Measurements from ENCODE around the gene CCDC68. TPM values are rescaled to one million over a fixed set of nuclear protein-coding genes. Genes with fewer than 3 reads are reported as not detected.

The CCDC68 gene
- total RNA-seq, 1 experiment from 2014 or later: 6.6 TPM

DNA sequence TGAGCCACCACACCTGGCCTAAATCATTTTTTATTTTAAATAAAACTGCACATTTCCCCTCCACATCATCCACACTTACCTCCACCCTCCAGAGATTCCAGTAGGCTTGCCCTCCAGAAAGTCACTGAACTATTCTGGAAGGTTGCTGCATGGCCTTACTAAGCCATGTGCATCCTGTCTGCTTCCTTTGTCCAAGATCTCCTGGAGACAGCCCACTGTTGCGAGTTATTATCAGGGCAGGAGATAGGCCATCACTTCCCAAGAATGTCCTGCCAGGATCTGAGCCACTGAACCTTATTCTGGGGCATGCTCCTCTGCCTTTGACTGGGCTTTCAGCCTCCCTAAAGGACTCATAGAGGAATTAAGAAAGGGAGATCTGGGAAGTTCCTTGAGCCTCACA, 26.8 kb downstream of the CCDC68 start:
- no peaks in the 10 kb centered on the region for H3K79me2 ChIP-seq (ENCODE audit: insufficient read depth, low read length)
- POLR2A ChIA-PET: no interaction called here
- no peak overlapping the region for H3K27ac ChIP-seq (ENCODE audit: low read depth, low read length)
- no peaks in the 10 kb centered on the region for H3K9me3 ChIP-seq (ENCODE audit: control insufficient read depth in 1 of 2, insufficient read depth in 1 of 2, low read depth in 1 of 2, low read length in 2 of 2)
- no peaks in the 10 kb centered on the region for H3K36me3 ChIP-seq (ENCODE audit: control insufficient read depth in 1 of 2, insufficient read depth in 2 of 2, low read length in 2 of 2)
- DNase-seq (ENCODE audit: low read depth, low spot score): no peak
- no peak overlapping the region for H3K4me3 ChIP-seq (replicated peaks in 1 of 2; ENCODE audit: low read depth in 1 of 2, low read length in 2 of 2)
- ATAC-seq: no peak
- no peak overlapping the region for H2AFZ ChIP-seq (ENCODE audit: low read depth, low read length, poor library complexity, severe bottlenecking)
- no peak overlapping the region for H3K4me2 ChIP-seq (ENCODE audit: low read length)
- intact Hi-C loops (cut with micrococcal nuclease): no loop called here
- H3K9ac ChIP-seq (ENCODE audit: low read length): no peak overlapping the region
- no peaks in the 10 kb centered on the region for H3K27me3 ChIP-seq (ENCODE audit: insufficient read depth, low read length)
- TF ChIP-seq RAD21 (IDR thresholded peaks at IDR 0.05; ENCODE audit: low read depth) (no peak), ZFX (IDR thresholded peaks at IDR 0.05) (no peak), POLR2AphosphoS5 (IDR thresholded peaks at IDR 0.05; ENCODE audit: low read depth, low read length) (no peak), SIN3A (IDR thresholded peaks at IDR 0.05; ENCODE audit: low read depth) (no peak), SP1 (IDR thresholded peaks at IDR 0.05; ENCODE audit: low read depth) (no peak), ZNF274 (IDR thresholded peaks at IDR 0.05; ENCODE audit: low read depth, low read length) (no peak), YY1 (IDR thresholded peaks at IDR 0.05; ENCODE audit: extremely low read depth, insufficient replicate concordance, low read depth, low read length) (no peak), EZH2phosphoT487 (IDR thresholded peaks at IDR 0.05; ENCODE audit: borderline replicate concordance) (no peak), CEBPB (IDR thresholded peaks at IDR 0.05; ENCODE audit: low read depth) (no peak), JUND (IDR thresholded peaks at IDR 0.05) (no peak), SRF (IDR thresholded peaks at IDR 0.05; ENCODE audit: low read depth) (no peak)
- TF ChIP-seq, protein P1, sequence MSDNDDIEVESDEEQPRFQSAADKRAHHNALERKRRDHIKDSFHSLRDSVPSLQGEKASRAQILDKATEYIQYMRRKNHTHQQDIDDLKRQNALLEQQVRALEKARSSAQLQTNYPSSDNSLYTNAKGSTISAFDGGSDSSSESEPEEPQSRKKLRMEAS (IDR thresholded peaks at IDR 0.05): no peak
- TF ChIP-seq, protein P2, sequence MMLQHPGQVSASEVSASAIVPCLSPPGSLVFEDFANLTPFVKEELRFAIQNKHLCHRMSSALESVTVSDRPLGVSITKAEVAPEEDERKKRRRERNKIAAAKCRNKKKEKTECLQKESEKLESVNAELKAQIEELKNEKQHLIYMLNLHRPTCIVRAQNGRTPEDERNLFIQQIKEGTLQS (IDR thresholded peaks at IDR 0.05): no peak
- TF ChIP-seq, protein P3, sequence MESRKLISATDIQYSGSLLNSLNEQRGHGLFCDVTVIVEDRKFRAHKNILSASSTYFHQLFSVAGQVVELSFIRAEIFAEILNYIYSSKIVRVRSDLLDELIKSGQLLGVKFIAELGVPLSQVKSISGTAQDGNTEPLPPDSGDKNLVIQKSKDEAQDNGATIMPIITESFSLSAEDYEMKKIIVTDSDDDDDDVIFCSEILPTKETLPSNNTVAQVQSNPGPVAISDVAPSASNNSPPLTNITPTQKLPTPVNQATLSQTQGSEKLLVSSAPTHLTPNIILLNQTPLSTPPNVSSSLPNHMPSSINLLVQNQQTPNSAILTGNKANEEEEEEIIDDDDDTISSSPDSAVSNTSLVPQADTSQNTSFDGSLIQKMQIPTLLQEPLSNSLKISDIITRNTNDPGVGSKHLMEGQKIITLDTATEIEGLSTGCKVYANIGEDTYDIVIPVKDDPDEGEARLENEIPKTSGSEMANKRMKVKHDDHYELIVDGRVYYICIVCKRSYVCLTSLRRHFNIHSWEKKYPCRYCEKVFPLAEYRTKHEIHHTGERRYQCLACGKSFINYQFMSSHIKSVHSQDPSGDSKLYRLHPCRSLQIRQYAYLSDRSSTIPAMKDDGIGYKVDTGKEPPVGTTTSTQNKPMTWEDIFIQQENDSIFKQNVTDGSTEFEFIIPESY (IDR thresholded peaks at IDR 0.05; ENCODE audit: extremely low read depth, insufficient replicate concordance, low read length): no peak
- TF ChIP-seq, protein P4, sequence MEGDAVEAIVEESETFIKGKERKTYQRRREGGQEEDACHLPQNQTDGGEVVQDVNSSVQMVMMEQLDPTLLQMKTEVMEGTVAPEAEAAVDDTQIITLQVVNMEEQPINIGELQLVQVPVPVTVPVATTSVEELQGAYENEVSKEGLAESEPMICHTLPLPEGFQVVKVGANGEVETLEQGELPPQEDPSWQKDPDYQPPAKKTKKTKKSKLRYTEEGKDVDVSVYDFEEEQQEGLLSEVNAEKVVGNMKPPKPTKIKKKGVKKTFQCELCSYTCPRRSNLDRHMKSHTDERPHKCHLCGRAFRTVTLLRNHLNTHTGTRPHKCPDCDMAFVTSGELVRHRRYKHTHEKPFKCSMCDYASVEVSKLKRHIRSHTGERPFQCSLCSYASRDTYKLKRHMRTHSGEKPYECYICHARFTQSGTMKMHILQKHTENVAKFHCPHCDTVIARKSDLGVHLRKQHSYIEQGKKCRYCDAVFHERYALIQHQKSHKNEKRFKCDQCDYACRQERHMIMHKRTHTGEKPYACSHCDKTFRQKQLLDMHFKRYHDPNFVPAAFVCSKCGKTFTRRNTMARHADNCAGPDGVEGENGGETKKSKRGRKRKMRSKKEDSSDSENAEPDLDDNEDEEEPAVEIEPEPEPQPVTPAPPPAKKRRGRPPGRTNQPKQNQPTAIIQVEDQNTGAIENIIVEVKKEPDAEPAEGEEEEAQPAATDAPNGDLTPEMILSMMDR (IDR thresholded peaks at IDR 0.05 in 2 of 3, conservative IDR thresholded peaks at IDR 0.05 in 1 of 3; ENCODE audit: borderline replicate concordance in 1 of 3, insufficient read depth in 1 of 3, low read depth in 2 of 3, low read length in 2 of 3): no peak
- CTCF ChIA-PET: no interaction called here
- no peaks in the 10 kb centered on the region for H3K9me2 ChIP-seq (ENCODE audit: insufficient read depth)
- no peaks in the 10 kb centered on the region for H4K20me1 ChIP-seq (ENCODE audit: insufficient read depth)
- BruUV-seq (replicated peaks): no TSS peak
- RAD21 ChIA-PET (ENCODE audit: low non-redundant PET in 1 of 2, low total read pairs in 2 of 2, uncharacterized antibody in 2 of 2, unreplicated experiment in 2 of 2): no interaction called here
- no peaks in the 10 kb centered on the region for H3K4me1 ChIP-seq (ENCODE audit: control insufficient read depth in 1 of 2, insufficient read depth in 2 of 2, low read length in 2 of 2)

Data from HCT116 (cell line).